Measurements from ENCODE around the gene ELAPOR1. TPM values are rescaled to one million over a fixed set of nuclear protein-coding genes. Genes with fewer than 3 reads are reported as not detected.
A peak's percentile ranks its signal among the peaks of the same experiment; 100 is the strongest.

The ELAPOR1 gene
- total and polyA plus RNA-seq, 4 donors, result 0.13 to 0.42 (median 0.17) TPM; not detected in 1

- TF ChIP-seq YY1 (IDR thresholded peaks at IDR 0.05) (no peak), RAD21 (IDR thresholded peaks at IDR 0.05) (no peak), RXRA (IDR thresholded peaks at IDR 0.05) (peak in 1 of 2 donors; percentile 21), HNF4G (IDR thresholded peaks at IDR 0.05) (no peak), REST (IDR thresholded peaks at IDR 0.05) (no peak), FOXA1 (IDR thresholded peaks at IDR 0.05) (no peak), SP1 (IDR thresholded peaks at IDR 0.05) (no peak), ZBTB33 (IDR thresholded peaks at IDR 0.05) (peak; percentile 14), JUND (IDR thresholded peaks at IDR 0.05) (no peak), TAF1 (conservative IDR thresholded peaks at IDR 0.05) (no peak), NR2F2 (IDR thresholded peaks at IDR 0.05) (no peak), HNF4A (conservative IDR thresholded peaks at IDR 0.05) (peak; percentile 48 to 77), MAX (IDR thresholded peaks at IDR 0.05) (no peak), CTCF (IDR thresholded peaks at IDR 0.05; ENCODE audit: low read depth, low read length, missing input control) (no peak), ATF3 (IDR thresholded peaks at IDR 0.05) (no peak), FOXA2 (IDR thresholded peaks at IDR 0.05) (no peak), EGR1 (IDR thresholded peaks at IDR 0.05; ENCODE audit: low read depth in 2 of 2) (peak in 1 of 2 donors; percentile 73), GABPA (IDR thresholded peaks at IDR 0.05 in 1 of 2, conservative IDR thresholded peaks at IDR 0.05 in 1 of 2) (peak; percentile 6 to 62)
- peak overlapping the region; percentile 61 to 77 for H3K27ac ChIP-seq (ENCODE audit: low read depth in 1 of 2, low read length in 2 of 2)
- H3K9me3 ChIP-seq (ENCODE audit: control insufficient read depth in 4 of 4, low read length in 3 of 4), result no peaks in the 10 kb centered on the region
- 24% methylated on average over 2 of the region's 2 CpGs for WGBS
- H3K36me3 ChIP-seq (ENCODE audit: control insufficient read depth in 4 of 4, insufficient read depth in 3 of 4, low read depth in 1 of 4, low read length in 3 of 4), result no peaks in the 10 kb centered on the region
- no peak overlapping the region for H3K4me3 ChIP-seq (ENCODE audit: low read depth in 1 of 3, low read length in 3 of 3)
- no peak overlapping the region for H3K9ac ChIP-seq (ENCODE audit: low read depth in 1 of 2, low read length in 2 of 2)
- H3K4me1 ChIP-seq (ENCODE audit: control insufficient read depth in 4 of 4, insufficient read depth in 4 of 4, low read length in 3 of 4), result peaks cover 8 to 16% (median 14%) of the 10 kb centered on the region in 4 donors
- no peak for DNase-seq (ENCODE audit: low spot score)
- H3K27me3 ChIP-seq (ENCODE audit: control insufficient read depth in 4 of 4, insufficient read depth in 4 of 4, low read length in 3 of 4), result no peaks in the 10 kb centered on the region
Observed at GRCh38 chr1:109133815-109134214, 19.9 kb downstream of the ELAPOR1 start.

Data from liver (tissue), 9 donors.